Non-pigmented ciliary epithelial cell (primary cell): ENCODE measurements around the gene HMX2.
"Not testable (repeated sequence)": the region's sequence is repeated elsewhere in the genome, so short reads cannot be mapped to it uniquely, and the experiment has no call there.

ENCODE experiments used
- DNase-seq: peaks from one replicate; pipeline ENCODE4 v3.0.0-alpha.2; 2010; ENCODE audit warnings: low read depth

Gene HMX2

DNA sequence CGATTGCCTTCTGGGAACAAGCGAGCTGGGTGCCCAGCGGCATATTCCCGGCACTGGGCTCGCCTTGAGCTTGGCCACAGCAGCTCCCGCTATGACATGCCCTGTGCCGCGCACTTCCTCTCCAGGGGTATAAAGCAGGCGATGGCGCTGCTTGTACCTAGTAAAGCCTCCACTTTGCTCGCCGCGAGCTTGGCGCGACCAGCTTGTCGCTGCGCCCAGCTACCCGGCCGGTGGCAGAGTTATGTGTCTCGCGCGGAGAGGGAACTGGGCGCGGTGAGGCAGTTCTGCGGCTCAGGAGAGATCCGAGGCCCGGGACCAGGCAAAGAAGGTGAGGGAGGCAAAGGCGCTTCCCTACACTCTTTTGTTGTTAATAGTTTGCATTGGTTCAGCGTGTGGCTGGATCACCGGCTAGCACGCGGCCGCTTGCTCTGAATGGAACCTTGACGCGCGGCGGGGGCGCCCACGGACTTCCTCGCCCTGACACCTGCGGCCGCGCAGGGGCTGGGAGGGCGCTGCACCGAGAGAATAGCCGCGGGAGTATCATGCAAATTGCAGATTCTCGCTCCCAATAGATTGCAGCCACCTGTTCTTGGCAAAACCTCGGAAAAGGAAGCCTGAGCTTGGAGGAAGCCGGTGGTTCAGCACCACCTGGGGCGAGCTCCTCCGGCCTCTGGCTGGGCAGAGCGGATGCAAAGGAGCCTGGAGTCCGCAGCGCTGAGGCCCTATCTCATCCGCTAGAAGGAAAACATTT, 3.2 kb downstream of the HMX2 start:
- DNase-seq = no peak

DNA sequence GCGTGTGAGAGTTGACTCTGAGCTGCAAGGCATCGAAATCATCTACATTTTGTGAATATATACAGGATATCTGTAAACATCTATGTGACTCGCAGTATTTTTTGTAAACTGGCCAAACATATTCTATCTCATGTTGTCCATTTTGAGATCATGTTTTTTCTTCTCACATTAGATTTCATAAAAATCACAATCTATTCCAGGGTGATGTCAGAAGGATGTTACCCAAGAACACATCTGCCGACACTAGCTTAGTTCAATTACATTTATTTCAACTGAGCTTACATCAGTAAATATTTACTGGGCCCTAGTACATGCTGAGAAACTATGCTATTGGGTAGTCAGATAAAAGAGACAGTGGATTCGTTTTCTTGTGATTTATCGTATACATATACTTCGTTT, 3.8 kb downstream of the HMX2 start:
- DNase-seq = no peak

DNA sequence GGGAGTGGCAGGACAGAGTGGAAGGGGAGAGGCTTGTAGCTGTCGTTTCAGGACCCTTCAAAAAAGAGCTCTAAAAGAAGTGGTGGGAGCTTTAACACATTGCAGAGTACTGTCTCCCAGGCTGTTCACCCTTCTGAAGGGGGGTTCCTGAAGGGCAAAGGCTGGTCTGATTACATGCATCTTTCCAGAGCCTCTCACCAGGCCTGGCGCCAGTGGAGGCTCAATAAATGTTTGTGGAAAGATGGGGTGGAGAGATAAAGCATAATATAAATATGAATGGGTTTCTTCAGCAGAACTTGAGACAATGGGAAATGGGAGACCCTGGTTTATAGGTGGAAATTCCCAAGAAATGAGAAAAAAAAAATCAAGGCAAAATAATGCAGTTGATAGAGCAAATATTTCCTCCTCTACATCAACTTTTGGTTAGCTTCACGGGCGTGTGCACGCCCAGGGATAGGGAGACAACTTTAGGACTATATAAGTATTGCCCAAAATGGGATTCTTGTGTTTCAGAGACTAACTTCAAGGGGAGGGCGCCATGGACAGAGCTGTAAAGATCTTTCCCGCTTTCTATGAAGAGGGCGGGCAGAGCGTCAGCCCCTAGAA, 5.7 kb downstream of the HMX2 start:
- no peak for DNase-seq

- peak; percentile 99 for DNase-seq
Measured at GRCh38 chr10:123154092-123154710, 6.3 kb downstream of the HMX2 start, which contains the start of gene BUB3. BUB3 (plus strand) TSS chr10:123154402; CDS start chr10:123154918, 516 bp downstream.

DNA sequence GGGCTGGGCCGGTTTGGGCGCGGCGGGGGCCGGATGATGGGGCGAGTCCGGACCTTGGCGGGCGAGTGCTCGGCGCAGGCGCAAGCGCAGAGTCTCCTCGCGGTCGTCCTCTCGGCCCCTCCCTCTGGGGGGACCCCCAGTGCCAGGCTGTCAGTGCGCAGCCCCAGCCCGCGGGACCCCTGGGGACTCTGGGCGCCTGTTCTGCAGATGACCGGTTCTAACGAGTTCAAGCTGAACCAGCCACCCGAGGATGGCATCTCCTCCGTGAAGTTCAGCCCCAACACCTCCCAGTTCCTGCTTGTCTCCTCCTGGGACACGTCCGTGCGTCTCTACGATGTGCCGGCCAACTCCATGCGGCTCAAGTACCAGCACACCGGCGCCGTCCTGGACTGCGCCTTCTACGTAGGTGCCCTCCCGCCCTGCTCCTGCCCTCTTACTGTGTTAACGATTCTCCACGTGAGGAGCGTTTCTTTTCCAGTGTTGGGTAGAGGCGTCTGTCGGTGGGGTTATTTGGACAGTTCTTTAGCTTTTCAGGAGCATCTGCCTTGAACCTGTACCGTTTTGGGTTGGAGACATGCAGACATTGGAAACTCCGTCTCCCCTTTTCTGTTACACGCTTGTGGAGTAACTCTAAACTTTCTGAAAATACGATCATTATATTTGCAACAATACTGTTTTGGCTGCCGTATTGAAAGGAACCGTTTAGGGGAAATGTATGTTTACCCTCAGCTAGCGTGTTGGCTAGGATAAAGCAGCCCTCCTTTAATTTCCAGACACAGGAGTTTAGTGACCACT, 7.0 kb downstream of the HMX2 start:
- DNase-seq = no peak

DNA sequence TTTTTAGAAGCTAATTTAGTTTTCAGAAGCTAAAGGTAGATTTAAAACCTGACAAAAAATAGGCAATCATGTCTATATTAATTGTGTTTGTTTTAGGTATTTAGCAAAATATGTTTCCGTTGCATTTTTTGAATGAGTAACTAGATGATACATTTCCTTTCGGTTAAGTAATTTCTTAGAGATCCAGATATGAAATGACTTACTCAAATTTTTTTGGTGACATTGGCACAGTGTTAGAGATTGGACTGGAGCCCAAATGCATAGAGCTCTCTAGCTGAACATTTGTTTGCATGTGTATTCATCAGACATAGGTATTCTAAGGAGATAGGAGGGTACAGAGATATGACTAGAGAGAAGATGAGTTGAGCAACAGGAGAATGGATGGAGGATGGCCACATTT, 8.1 kb downstream of the HMX2 start:
- DNase-seq = peak; percentile 27

- peak; percentile 37 for DNase-seq
Measured at GRCh38 chr10:123157210-123157609, 9.3 kb downstream of the HMX2 start.

DNA sequence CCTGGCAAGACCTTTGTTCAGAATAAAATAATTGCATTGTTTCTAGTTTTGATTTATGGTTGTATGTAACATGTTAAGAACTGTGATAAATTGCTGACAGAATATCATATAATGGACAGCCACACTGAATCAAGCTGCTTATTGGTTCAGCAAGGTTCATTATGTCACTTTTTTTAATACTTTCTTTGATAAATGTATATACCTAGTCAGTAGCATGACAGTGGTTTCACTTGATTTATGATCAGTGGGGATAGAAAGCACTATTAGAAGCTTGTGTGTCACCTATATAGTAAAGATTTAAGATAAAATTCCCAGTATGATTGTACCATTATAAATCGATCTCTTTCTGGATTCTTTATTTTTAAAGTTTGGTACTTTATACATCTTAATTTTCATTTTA, 10.7 kb downstream of the HMX2 start:
- DNase-seq = no peak

DNA sequence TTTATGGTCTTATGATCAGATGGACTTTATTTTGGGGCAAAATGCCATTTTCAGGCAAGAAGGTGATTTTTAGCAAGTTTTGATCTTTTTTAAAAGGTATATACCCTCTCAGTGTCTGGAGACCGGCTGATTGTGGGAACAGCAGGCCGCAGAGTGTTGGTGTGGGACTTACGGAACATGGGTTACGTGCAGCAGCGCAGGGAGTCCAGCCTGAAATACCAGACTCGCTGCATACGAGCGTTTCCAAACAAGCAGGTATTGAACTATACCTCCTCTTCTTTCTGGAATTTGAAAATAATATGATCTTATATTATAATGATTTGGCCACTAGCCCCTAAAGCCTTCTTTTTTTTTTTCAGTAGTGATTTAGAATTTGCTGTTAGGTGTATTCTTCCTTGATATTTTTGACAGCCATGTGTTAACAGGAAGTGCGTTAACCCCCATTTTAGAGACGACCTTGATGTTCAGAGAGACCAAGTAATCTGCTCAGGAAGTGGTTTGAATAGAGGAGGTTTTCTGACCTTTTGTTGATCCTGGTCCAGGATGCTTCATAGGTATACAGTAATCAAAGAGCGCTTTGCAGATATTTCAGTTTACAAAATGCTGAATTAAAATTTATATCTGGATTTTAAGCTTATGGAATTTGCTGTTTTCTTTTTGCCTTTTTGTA, 12.5 kb downstream of the HMX2 start:
- no peak for DNase-seq

DNA sequence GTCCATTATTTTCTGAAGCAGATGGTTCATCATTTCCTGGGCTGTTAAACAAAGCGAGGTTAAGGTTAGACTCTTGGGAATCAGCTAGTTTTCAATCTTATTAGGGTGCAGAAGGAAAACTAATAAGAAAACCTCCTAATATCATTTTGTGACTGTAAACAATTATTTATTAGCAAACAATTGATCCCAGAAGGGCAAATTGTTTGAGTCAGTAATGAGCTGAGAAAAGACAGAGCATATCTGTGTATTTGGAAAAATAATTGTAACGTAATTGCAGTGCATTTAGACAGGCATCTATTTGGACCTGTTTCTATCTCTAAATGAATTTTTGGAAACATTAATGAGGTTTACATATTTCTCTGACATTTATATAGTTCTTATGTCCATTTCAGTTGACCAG, 16.4 kb downstream of the HMX2 start:
- no peak for DNase-seq

GRCh38 chr10:123165445-123166072, 17.6 kb downstream of the HMX2 start:
- DNase-seq = no peak

DNA sequence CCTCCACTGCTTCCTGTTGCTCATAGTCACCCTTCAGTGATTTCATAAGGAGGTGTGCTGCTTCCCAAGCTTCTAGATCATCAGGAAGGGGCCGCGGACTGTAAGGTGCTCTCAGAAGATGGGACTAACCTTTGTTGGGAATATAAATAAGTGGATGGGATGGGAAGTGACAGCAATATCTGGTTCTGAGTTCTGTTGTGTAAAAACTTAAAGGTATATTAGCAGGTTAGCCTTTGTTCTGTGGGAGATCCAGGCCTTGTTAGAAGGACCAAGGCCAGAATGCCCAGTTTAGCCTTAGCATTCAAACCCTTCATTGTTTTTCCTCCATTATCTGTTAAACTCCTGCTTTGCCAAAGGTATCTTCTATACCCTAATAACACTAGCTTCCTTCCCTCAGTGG, 18.7 kb downstream of the HMX2 start:
- no peak for DNase-seq

DNA sequence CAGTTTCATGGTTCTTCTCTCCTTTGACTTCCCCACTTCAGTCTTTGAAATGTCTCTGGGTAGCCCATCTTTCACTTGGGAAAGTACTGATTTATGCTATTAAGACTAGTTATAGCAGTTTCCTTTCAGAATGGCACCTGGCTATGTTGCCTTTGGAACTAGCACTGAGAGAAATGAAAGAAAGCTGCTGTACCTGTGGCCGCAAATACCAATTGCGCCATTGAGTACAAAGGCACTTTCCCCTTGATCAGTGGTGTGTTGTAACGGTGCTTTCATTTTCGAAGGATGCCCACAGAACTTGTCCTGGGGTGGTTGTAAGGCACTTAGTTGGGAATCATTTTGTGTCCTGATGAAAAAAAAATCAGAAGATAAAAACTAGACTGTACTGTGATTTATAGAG, 23.0 kb downstream of the HMX2 start:
- no peak for DNase-seq

DNA sequence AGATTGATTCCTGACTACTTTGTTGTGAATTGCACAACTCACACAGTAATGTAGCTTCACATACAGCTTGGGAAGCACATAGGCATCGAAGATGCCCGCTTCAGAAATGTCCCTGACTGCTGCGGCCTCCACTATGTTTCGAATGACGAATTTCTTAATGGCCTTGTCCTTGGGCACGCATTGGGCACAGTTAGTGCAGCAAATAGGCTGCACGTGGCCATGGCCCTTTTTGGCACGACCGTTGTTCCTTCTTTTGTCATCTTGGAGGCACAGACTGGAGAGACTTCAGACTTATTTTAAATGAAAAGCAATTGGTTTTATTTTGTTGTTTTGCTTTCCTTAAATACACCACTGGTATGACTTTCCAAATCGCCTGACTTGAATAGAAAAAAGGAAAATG, 23.7 kb downstream of the HMX2 start:
- not testable (repeated sequence) for DNase-seq

DNA sequence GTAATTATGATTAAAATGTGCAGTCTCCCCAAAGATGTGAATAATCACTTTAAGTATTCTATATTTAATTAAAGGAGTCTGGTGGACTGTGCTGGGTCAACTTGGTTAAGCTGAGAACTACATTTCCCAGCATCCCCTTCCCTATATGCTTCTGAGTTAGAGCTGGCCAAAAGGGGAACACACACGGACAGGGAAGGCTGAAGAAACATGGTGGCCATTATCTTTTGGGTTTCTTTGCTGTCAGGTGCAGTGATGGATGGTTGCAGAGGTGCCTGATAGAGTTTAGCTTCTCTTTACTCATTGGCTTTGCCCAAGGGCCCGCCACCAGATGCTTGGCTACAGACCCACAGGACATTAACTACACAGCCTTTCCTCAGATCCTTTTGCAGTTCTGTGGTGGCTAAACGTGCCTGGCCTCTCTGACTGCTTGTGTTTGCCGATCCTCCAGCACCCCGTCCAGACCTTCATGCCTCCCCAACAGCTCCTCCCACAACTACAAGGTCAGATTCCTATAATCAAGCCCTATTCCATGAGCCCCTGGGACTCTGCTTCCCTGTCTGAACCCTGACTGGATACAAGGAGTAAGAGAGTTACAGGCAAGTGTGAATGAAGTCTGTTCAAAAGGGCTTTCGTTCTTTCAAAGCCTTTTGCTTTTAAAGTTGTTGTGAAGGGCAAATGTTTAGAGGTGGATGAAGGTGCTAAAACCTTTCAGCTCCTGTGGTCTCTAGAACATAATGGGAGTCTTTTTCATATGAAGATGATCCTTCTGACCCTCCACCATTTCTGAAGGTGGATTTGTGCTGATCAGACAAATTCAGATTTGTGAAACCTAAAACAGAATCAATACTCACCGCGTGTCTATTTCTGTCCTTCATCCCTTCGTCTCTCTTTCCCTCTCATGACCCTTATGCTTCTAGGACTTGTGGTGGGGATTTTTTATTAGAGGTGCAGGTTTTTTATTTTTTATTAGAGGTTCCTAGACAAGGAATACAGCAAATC, 27.8 kb downstream of the HMX2 start:
- no peak for DNase-seq

GRCh38 chr10:123178390-123178789, 30.5 kb downstream of the HMX2 start:
- DNase-seq = not testable (repeated sequence)

DNA sequence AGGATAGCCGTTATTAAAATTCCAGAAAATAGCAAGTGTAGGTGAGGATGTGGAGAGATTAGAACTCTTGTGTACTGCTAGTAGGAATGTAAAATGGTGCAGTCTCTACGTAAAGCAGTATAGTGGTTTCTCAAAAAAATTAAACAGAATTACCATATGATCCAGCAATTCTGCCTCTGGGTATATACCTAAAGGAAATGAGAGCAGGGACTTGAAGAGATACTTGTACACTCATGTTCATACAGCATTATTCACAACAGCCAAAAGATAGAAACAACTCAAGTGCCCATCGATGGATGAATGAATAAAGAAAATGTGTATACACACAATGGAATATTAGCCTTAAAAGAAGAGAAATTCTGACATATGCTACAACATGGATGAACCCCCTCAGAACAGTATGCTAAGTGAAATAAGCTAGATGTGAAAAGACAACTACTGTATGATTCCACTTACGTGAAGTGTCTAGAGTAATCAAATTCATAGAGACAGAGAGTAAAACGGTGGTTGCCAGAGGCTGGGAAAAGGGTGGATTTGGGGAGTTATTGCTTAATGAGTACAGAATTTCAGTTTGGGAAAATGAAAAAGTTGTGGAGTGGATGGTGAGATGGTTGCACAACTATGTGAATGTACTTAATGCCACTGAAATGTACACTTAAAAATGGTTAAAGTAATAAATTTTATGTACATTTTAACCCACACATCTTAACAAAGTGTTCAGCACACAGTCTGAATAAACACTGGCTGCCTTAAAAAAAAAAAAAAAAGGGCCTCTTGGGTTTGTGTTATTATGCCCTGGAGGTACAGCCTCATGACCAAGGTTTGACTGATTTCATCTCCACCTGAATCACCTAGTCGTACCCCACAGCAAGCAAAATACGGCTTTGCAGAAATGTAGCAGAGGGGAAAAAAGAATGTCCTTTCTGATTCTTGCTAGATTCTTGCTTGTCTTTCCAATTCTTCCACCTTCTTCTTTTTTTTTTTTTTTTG, 32.5 kb downstream of the HMX2 start:
- no peak for DNase-seq

DNA sequence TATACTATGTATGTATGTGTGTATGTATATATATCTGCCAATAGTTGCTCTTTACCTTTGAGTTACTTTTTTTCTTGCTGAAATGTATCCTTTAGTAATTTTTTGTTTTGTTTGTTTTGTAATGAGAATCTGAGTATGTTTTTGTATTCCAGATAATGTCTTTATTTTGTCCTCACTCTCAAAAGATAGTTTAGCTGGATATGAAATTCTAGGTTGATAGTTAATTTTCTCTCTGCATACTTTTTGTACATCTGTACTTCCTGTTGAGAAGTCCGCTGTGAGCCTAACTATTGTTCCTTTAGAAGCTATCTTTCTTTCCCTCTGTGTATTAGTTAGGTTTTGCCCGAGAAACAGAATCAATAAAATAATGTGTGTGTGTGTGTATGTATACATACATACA, 35.8 kb downstream of the HMX2 start:
- DNase-seq = no peak

DNA sequence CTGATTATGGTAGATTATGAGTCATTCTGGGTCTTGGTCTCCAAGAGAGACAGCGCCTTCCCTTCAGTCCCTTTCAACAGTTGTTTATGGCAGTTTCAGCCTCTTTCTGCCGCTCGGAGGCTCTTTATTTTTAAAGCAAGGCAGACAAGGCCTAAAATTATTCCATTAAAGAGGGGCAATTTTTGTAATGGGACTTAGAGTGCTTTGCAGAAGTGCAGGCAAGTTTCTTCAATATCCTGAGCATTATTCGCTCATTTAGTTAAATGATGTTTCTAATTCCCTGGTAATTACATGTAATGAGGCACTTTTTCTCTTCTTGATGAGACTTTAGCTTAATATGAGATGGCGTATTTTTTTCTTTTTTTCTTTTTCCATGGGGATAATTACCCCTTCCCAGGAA, 39.8 kb downstream of the HMX2 start:
- no peak for DNase-seq
